ENCODE results near the gene KCNQ1.
"Not testable (repeated sequence)": the region's sequence is repeated elsewhere in the genome, so short reads cannot be mapped to it uniquely, and the experiment has no call there.

KCNQ1 gene

DNA sequence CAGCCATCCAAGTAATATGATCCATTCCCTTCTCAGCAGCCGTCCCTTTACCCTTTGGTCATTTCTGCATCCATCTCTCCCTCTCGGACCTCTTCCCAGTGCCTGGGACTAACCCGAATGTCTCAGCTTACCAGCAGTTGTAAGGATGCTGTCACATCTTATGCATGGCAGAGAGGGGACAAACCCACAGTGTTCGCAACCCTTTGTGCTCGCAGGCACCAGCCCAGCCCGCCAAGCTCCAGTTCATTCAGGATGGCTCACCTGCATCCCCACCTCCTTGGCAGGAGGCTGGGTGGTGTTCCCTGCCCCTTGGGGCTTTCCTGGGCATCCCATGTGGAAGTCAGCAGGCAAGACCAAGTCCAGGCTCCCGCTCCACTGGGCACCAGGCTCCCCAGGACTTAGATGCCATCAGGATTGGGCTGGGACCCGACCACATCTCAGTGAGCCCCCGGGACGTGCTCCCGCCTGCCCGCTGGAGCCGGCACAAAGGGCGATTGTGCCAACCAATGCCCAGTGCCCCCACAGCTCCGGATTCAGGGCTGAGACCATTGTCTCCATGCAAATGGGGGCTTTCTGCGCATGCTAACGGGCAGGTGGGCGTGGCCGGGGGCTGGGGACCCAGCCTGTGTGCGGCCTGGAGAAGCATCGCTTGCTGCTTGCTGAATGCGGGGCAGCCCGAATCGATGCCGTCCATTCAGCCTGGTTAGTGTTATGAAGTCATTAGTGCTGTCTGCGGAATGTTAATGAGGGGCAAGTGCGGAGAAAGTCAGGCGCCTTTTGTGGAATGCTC lies 146.4 kb downstream of the KCNQ1 start:
- DNase-seq (ENCODE audit: low read depth, low spot score), result no peak

- DNase-seq (ENCODE audit: low read depth, low spot score), result no peak
These were observed 147.0 kb downstream of the KCNQ1 start for GRCh38 chr11:2591805-2592204.

DNA sequence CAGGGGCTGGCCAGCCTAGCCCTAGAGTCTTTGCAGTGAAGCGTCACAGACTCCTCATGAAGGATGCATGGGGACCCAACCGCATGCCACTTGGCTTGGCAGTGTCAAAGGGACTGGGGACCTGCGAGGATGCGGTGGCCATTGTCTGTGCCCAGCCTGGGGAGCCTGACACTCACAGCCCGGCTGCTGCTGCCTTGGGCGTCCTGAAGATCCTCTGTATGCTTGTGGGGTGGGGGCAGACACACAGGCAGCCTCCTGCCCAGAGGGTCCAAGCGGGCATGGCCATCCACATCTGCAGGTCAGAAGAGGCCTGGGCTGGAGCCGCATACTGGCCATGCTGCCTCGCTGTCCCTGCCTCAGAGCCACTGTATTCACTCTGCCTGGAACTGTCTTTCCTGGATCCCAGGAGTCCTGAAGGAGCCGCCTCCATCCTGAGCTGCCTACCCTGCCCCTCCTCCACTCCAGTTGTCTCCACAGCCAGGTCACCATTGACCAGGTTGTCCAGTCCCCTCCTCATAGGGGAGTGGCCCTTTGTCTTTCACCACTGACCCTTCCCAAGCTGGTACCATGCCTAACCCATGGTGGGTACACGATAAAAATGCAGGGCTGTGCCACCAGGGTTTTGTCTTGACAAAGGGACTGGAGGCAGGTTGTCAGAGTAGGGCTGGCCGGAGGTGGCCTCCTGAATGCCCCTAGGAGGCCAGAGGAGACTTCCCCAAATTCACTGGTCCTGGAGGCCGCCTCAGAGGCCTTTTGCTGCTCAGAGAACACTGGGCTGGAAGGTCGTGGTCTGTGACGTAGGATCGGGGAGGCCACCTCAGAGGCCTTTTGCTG lies 148.0 kb downstream of the KCNQ1 start:
- DNase-seq (ENCODE audit: low read depth, low spot score), result no peak

DNA sequence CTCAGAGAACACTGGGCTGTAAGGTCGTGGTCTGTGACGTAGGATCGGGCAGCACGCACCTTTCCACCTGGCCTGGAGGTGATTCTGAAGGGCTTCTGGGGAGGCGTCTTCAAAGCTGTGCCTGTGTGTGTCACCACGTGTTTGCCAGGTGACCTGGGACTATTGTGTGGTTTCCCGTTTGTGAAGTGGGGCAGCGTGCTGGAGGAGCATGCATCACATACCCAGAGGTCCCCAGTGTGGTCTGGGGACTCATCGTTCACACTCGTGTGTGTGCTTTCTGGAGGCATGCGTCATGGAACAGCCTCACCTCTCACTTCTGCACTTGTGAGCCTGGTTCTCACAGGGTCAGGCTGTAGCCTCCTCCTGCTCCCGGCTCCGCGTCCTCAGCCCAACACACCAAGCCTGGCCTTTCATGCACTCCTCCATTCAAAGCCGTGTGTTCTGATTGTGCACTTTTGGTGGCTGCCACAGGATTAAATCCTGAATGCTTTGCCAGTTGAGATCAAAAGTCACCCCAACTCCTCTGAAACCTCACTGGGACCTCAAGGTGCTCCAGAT lies 148.7 kb downstream of the KCNQ1 start:
- no peak for DNase-seq (ENCODE audit: low read depth, low spot score)

DNA sequence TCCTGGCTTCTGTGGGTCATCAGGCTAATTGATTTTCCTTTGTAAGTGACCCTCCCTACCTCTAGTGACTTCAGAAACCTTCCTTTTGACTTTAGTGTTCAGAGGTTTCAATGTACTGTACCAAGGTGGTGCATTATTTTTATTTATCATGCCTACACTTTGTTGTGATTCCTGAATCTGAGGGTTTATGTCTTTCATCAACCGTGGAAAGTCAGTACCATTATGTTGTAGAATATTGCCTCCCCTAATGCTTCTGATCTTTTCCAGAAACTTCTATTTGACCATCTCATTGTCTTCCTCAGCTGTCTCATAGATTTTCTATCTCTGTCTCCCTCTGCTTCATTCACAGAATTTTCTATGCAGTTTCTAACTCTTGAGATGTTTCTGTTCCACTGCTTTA lies 149.5 kb downstream of the KCNQ1 start:
- DNase-seq (ENCODE audit: low read depth, low spot score), result no peak

DNA sequence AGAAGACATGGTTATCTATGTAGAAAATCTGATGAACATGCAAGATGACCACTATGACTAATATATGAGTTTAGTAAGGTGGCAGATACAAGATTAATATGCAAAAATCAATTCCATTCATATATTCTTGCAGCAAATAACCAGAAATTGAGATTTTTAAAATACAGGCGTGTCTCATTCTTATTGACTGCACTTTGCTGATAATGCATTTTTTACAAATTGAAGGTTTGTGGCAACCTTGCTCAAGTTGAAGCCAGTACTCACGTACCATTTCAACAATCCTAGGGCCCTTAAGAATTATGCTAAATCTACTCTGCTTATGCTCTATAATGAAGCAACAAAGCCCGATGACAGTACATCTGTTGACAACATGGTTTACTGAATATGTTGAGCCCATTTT lies 150.4 kb downstream of the KCNQ1 start:
- no peak for DNase-seq (ENCODE audit: low read depth, low spot score)

DNA sequence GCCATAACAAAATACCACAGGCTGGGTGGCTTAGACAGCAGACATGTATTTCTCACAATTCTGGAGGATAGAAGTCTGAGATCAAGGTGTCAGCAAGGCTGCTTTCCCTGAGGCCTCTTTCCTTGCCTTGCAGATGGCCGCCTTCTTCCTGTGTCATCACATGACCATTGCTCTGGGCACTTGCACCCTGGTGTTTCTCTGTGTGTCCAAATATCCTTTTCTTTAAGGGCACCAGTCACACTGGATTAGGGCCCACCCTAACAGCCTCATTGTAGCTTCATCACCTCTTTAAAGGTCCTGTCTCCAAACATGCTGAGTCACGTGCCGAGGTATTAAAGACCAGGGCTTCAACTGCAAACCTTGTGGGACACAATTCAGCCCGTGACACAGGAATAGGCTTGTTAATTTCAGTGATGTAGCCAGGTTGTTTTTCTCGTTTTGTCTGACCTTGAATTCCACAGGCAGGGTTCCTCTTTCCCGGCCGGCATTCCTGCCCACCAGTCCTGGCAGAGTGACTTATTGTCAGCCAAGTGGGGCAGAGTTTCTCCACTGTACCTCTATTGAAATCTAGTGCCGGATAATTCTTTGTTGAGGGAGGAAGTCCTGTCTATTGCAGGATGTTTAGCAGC lies 154.9 kb downstream of the KCNQ1 start:
- no peak for DNase-seq (ENCODE audit: low read depth, low spot score)

DNA sequence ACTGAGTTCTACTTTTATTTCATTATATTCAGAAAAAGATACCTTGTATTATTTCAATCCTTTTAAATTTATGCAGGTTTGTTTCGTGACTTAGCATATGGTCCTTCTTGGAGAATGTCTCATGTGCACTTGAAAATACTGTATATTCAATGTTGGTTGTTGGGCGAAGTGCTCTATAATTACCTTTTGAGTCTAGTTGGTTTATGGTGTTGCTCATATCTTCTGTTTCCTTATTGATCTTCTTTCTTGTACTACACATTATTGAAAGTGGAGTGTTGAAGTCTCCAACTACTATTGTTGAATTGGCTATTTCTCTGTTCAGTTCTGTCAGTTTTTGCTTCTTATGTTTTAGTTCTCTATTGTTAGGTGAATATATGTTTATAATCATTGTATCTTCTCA lies 164.5 kb downstream of the KCNQ1 start:
- no peak for DNase-seq (ENCODE audit: low read depth, low spot score)

- DNase-seq (ENCODE audit: low read depth, low spot score), result no peak
These were observed 168.2 kb downstream of the KCNQ1 start for GRCh38 chr11:2612884-2613571.

- no peak for DNase-seq (ENCODE audit: low read depth, low spot score)
These were observed 177.1 kb downstream of the KCNQ1 start for GRCh38 chr11:2621894-2622293.

GRCh38 chr11:2625183-2625582 lies 180.4 kb downstream of the KCNQ1 start:
- DNase-seq (ENCODE audit: low read depth, low spot score), result no peak

DNA sequence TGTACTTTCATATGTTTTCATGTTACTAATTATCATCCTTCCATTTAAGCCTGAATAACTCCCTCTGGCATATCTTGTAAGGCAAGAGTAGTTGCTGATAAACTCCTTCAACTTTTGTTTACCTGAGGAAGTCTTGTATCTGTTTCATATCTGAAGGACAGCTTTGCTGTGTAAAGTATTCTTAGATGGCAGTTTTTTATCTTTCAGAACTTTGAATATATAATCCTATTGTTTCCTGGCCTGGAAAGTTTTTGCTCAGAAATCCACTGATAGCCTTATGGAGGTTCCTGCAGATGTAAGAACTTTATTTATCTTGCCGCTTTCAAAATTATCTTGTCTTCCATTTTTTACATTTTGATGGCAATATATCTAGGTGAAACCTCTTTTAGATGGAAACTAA lies 185.9 kb downstream of the KCNQ1 start:
- no peak for DNase-seq (ENCODE audit: low read depth, low spot score)

GRCh38 chr11:2631161-2631560 lies 186.4 kb downstream of the KCNQ1 start:
- DNase-seq (ENCODE audit: low read depth, low spot score), result no peak

DNA sequence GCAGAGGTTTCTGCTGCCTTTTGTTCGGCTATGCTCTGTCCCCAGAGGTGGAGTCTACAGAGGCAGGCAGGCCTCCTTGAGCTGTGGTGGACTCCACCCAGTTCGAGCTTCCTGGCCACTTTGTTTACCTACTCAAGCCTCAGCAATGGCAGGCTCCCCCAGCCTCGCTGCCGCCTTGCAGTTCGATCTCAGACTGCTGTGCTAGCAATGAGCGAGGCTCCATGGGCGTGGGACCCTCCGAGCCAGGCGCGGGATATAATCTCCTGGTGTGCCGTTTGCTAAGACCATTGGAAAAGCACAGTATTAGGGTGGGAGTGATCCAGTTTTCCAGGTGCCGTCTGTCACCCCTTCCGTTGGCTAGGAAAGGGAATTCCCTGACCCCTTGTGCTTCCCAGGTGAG lies 195.0 kb downstream of the KCNQ1 start:
- DNase-seq (ENCODE audit: low read depth, low spot score), result not testable (repeated sequence)

GRCh38 chr11:2641623-2642022 lies 196.8 kb downstream of the KCNQ1 start:
- DNase-seq (ENCODE audit: low read depth, low spot score), result no peak

GRCh38 chr11:2643746-2644145 lies 198.9 kb downstream of the KCNQ1 start:
- DNase-seq (ENCODE audit: low read depth, low spot score), result no peak

DNA sequence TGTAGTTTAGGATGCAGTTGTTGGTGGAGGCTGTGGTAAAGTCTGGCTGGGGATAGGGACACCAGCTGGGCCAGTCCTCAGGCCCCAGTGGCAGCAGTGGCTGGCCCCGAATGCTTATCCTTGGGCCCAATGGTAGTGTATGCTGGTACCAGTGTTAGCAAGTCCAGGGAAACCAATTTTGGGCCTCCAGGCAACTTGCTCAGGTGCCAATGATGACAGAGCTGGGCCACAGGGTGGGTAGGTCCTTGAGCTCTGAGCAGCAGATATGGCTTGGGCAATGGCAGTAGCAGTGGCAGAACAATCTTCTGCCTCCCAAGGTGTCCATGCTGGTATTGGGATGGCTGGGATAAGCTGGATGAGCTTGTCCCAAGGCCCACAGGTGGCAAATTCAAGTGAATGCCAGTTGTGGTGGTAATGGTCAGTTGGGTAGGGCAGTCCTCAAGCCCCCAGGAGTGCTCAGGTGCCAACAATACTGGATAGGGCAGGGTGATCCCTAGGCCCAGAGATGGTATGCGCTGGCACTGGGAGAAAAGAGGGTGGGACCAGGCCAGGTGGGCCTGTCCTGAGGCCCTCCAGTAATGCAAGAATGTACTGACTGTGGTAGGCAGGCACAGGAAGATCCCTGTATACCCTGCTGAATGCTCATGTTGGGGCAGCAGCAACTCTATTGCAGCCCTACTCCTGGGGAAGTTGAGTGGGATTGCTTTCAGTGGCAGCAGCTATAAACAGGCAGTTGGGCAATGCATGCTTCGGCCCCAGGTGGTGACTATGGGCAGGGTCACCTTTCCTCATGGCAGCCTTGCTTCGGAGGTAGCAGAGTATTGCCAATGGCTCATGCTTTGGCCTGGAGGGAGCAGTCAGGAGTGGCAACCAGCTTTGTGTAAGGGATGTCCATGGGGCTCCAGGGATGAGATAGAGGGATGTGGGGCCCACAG lies 200.3 kb downstream of the KCNQ1 start:
- no peak for DNase-seq (ENCODE audit: low read depth, low spot score)

- DNase-seq (ENCODE audit: low read depth, low spot score), result no peak
These were observed 200.9 kb downstream of the KCNQ1 start for GRCh38 chr11:2645779-2646118.

GRCh38 chr11:2647167-2647566 lies 202.4 kb downstream of the KCNQ1 start:
- no peak for DNase-seq (ENCODE audit: low read depth, low spot score)

DNA sequence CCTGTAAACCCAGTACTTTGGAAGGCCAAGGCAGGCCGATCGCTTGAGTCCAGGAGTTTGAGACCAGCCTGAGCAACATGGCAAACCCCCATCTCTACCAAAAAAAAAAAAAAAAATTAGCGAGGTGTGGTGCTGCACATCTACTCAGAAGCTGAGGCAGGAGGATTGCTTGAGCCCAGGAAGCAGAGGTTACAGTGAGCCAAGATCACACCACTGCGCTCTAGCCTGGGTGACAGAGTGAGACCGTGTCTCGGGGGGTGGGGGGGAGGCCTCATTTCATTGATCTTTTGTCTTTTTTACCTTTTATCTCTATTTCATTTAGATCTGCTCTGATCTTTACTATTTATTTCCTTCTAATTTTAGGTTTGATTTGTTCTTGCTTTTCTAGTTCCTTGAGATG lies 203.1 kb downstream of the KCNQ1 start:
- DNase-seq (ENCODE audit: low read depth, low spot score), result no peak

GRCh38 chr11:2649400-2649799 lies 204.6 kb downstream of the KCNQ1 start:
- DNase-seq (ENCODE audit: low read depth, low spot score), result no peak

Data from activated CD4-positive, CD25-positive, alpha-beta regulatory T cell treated with anti-CD3 and anti-CD28 coated beads, Interleukin-2, amount 50 U/mL, for 16 hours (primary cell).